OCI-LY7 (cell line): ENCODE measurements around the gene CLEC16A. TPM values are rescaled to one million over a fixed set of nuclear protein-coding genes. Genes with fewer than 3 reads are reported as not detected.

Experiments
- BruUV-seq: library from RNA; stranded (reverse); fragments of 400-500 nt; replicated peaks from 2 replicates; lab custom pipeline; 2021; lab: Mats Ljungman, UMichigan
- CTCF ChIA-PET: fragments of 300-600 bp; sonication (Branson Sonifier 250); formaldehyde crosslinking; loops from one replicate; lab custom pipeline; 2022; ENCODE audit warnings: antibody characterized with exemption; ENCODE audit not compliant: unreplicated experiment; lab: Charles Lee
- POLR2A ChIA-PET: fragments of 300-600 bp; sonication (Branson Sonifier 250); formaldehyde crosslinking; loops from one replicate; lab custom pipeline; 2022; ENCODE audit warnings: antibody characterized with exemption; lab: Charles Lee
- DNase-seq: peaks from one replicate; pipeline ENCODE4 v3.0.0-alpha.2; 2015; ENCODE audit warnings: low spot score
- H2AFZ ChIP-seq: fragments of 200-600 bp; sonication (generic), shearing (Covaris generic); 2 replicates; pipeline ENCODE4 v1.6.1; 2014; ENCODE audit warnings: mild to moderate bottlenecking, antibody characterized with exemption, low read length, moderate library complexity
- H3K27ac ChIP-seq: fragments of 200-600 bp; sonication (generic); 2 replicates; pipeline ENCODE4 v1.5.1; 2014; ENCODE audit warnings: mixed run types, low read depth, mild to moderate bottlenecking, moderate library complexity, low read length, inconsistent platforms; ENCODE audit not compliant: poor library complexity, severe bottlenecking
- H3K36me3 ChIP-seq: fragments of 200-600 bp; sonication (generic); 2 replicates; pipeline ENCODE4 v1.6.1; 2014; ENCODE audit warnings: mild to moderate bottlenecking, antibody characterized with exemption, low read length, moderate library complexity, mixed read lengths; ENCODE audit not compliant: insufficient read depth
- H3K4me1 ChIP-seq: fragments of 200-600 bp; sonication (generic); 2 replicates; pipeline ENCODE4 v1.5.1; 2014; ENCODE audit warnings: mild to moderate bottlenecking, low read length; ENCODE audit not compliant: insufficient read depth, poor library complexity, severe bottlenecking
- H3K4me2 ChIP-seq: fragments of 200-600 bp; sonication (generic); 2 replicates; pipeline ENCODE4 v1.6.1; 2014; ENCODE audit warnings: mild to moderate bottlenecking, low read length
- H3K4me3 ChIP-seq: fragments of 200-600 bp; sonication (generic); 2 replicates; pipeline ENCODE4 v1.5.1; 2014; ENCODE audit warnings: mild to moderate bottlenecking, low read depth, low read length; ENCODE audit not compliant: poor library complexity, severe bottlenecking
- H3K79me2 ChIP-seq: fragments of 200-600 bp; sonication (generic); 2 replicates; pipeline ENCODE4 v1.6.1; 2016; ENCODE audit warnings: low read depth, mild to moderate bottlenecking, low read length, moderate library complexity, mixed read lengths; ENCODE audit not compliant: insufficient read depth
- H3K9me2 ChIP-seq: fragments of 200-600 bp; sonication (generic); 2 replicates; pipeline ENCODE4 v1.6.1; 2016; ENCODE audit warnings: mild to moderate bottlenecking, low read length, mixed read lengths; ENCODE audit not compliant: insufficient read depth
- H3K9me3 ChIP-seq: fragments of 200-600 bp; sonication (generic); 2 replicates; pipeline ENCODE4 v1.6.1; 2014; ENCODE audit warnings: mild to moderate bottlenecking, mixed run types, low read length, mixed read lengths
- H4K20me1 ChIP-seq: fragments of 200-600 bp; sonication (generic); 2 replicates; pipeline ENCODE4 v1.6.1; 2014; ENCODE audit warnings: mild to moderate bottlenecking, antibody characterized with exemption, low read length, moderate library complexity, mixed read lengths; ENCODE audit not compliant: insufficient read depth
- EZH2phosphoT487 ChIP-seq: fragments of 200-600 bp; sonication (generic); IDR thresholded peaks from 2 replicates; pipeline ENCODE4 v1.6.1; 2018; ENCODE audit warnings: low read depth, borderline replicate concordance, mild to moderate bottlenecking, mixed run types, antibody characterized with exemption, low read length, moderate library complexity, mixed read lengths
- intact Hi-C: fragments of 100-400 bp; cut with micrococcal nuclease; formaldehyde crosslinking; loops from one replicate; pipeline ENCODE4 v1.10.0; 2022; ENCODE audit not compliant: unreplicated experiment
- total RNA-seq, 2 experiments: library from RNA; depleted of rRNA in 1 of 2; stranded (reverse); fragments of >200 nt in 1 of 2; shearing (Covaris generic) in 1 of 2; gene quantifications; 2 replicates each; pipeline ENCODE4 v1.2.3, GENCODE V29; 2014 to 2022
- TF ChIP-seq, protein P1 (sequence below): fragments of 200-600 bp; sonication (generic); conservative IDR thresholded peaks from 2 replicates; pipeline ENCODE4 v1.5.1; 2014; ENCODE audit warnings: mild to moderate bottlenecking, antibody characterized with exemption, low read length, moderate library complexity, mixed read lengths

The CLEC16A gene
- total RNA-seq, 2 experiments from 2014 or later = 26.2 to 50.9 TPM

DNA sequence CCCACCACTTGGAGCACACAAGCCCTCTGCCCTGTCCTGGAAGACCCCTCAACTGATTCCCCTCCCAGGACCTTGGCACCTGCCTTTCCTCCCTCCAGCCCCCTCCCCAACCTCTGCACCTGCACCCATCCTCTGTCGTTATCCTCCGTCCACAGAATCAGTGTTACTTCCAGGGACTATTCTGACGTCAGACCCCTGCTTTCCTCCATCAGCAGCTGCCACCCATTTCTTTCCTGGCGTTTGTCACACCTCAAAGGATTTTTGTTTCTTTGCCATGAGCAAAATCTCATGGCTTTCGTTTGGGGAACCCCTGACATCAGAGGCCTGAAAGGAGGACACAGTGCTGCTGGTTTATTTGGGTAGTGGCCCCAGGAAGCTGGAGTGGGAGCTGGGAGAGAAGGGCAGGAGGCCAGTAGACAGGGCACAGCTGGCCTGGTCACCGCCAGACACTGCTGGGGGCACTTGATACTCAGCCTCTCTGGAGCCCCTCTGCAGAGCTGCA, 243.2 kb downstream of the CLEC16A start:
- H3K79me2 ChIP-seq = no peaks in the 10 kb centered on the region
- ChIA-PET CTCF (no interaction called here), POLR2A (no interaction called here)
- intact Hi-C loops = no loop called here
- no peaks in the 10 kb centered on the region for H3K9me2 ChIP-seq
- H4K20me1 ChIP-seq = no peaks in the 10 kb centered on the region
- no peak for DNase-seq
- H3K4me1 ChIP-seq = no peaks in the 10 kb centered on the region
- no peak overlapping the region for H3K27ac ChIP-seq
- H3K9me3 ChIP-seq = no peaks in the 10 kb centered on the region
- no TSS peak for BruUV-seq
- H3K4me3 ChIP-seq = no peak overlapping the region
- no peak overlapping the region for H2AFZ ChIP-seq
- H3K4me2 ChIP-seq = no peak overlapping the region
- no peak for TF ChIP-seq EZH2phosphoT487
- TF ChIP-seq, protein P1, sequence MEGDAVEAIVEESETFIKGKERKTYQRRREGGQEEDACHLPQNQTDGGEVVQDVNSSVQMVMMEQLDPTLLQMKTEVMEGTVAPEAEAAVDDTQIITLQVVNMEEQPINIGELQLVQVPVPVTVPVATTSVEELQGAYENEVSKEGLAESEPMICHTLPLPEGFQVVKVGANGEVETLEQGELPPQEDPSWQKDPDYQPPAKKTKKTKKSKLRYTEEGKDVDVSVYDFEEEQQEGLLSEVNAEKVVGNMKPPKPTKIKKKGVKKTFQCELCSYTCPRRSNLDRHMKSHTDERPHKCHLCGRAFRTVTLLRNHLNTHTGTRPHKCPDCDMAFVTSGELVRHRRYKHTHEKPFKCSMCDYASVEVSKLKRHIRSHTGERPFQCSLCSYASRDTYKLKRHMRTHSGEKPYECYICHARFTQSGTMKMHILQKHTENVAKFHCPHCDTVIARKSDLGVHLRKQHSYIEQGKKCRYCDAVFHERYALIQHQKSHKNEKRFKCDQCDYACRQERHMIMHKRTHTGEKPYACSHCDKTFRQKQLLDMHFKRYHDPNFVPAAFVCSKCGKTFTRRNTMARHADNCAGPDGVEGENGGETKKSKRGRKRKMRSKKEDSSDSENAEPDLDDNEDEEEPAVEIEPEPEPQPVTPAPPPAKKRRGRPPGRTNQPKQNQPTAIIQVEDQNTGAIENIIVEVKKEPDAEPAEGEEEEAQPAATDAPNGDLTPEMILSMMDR = no peak
- no peaks in the 10 kb centered on the region for H3K36me3 ChIP-seq

DNA sequence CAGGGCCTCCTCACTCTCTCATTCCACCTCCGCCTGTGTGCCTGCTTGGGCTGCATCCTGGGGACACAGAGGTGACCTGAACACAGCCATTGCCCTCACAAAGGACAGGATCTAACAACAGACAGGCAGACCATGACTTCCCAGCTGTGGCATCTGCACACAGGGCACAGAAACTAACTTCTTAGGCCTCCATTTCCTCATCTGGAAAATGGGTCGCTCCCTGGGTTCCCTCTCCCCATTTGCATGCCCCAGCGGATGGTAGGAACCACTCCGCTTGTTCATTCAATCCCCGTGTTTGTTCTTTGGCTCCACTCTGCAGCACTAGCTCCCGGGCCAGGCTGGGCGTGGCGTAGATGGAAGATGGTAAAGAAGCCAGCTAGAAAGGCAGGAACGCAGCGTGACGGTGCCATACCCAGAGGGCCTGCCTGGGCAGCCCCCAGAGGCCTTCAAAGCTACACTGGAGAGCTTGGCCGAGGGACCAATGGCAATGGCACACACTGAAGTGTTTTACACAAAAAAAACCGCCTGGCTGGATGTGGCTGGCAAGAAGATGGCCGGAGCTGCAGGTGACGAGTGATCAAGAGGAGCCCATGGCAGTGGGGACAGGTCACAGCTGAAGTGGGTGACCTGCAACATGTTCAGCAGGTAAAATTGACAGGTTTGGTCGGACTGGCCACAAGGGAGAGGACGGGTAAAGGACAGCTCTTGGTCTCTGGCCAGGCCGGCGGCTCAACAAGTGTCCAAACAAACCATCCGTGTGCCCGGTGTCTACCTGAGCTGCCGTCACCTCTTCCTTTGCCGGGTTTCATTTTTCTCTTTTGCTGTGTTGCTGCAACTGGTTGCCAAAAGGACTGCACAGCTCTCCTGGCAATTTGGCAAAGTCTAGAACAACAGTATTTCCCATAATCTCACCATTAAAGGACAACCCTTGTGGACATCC, 244.7 kb downstream of the CLEC16A start:
- Histone ChIP-seq H3K9me2 (no peaks in the 10 kb centered on the region), H3K4me1 (no peaks in the 10 kb centered on the region), H2AFZ (no peak overlapping the region), H3K36me3 (no peaks in the 10 kb centered on the region), H3K9me3 (no peaks in the 10 kb centered on the region), H4K20me1 (no peaks in the 10 kb centered on the region), H3K79me2 (no peaks in the 10 kb centered on the region), H3K4me2 (no peak overlapping the region), H3K4me3 (no peak overlapping the region), H3K27ac (no peak overlapping the region)
- CTCF ChIA-PET = no interaction called here
- POLR2A ChIA-PET = no interaction called here
- no TSS peak for BruUV-seq
- DNase-seq = no peak
- TF ChIP-seq EZH2phosphoT487 = no peak
- TF ChIP-seq, protein P1 = no peak
- intact Hi-C loops = no loop called here
